ENCODE measurements around the gene EEF2. TPM values are rescaled to one million over a fixed set of nuclear protein-coding genes. Genes with fewer than 3 reads are reported as not detected.
A peak's percentile ranks its signal among the peaks of the same experiment; 100 is the strongest.

Gene EEF2
- total RNA-seq, 4 donors from 2014 or later, result 1,210 to 2,054 (median 1,565) TPM

GRCh38 chr19:4018140-4018613 lies 32.9 kb upstream of the EEF2 start:
- Histone ChIP-seq H3K9me3 (no peaks in the 10 kb centered on the region), H3K4me3 (no peak overlapping the region), H3K36me3 (peaks cover 13 to 66% (median 15%) of the 10 kb centered on the region in 3 donors), H3K27me3 (no peaks in the 10 kb centered on the region), H3K4me1 (peaks cover 4 to 52% (median 12%) of the 10 kb centered on the region in 3 donors), H3K27ac (no peak overlapping the region)
- intact Hi-C loops (cut with DNase I), result no loop called here
- no peak for DNase-seq
- 92% methylated on average over 13 to 15 of the region's 22 CpGs for WGBS, 2 donors
- no peak for TF ChIP-seq POLR2A (IDR thresholded peaks at IDR 0.05)
- TF ChIP-seq, protein P1, sequence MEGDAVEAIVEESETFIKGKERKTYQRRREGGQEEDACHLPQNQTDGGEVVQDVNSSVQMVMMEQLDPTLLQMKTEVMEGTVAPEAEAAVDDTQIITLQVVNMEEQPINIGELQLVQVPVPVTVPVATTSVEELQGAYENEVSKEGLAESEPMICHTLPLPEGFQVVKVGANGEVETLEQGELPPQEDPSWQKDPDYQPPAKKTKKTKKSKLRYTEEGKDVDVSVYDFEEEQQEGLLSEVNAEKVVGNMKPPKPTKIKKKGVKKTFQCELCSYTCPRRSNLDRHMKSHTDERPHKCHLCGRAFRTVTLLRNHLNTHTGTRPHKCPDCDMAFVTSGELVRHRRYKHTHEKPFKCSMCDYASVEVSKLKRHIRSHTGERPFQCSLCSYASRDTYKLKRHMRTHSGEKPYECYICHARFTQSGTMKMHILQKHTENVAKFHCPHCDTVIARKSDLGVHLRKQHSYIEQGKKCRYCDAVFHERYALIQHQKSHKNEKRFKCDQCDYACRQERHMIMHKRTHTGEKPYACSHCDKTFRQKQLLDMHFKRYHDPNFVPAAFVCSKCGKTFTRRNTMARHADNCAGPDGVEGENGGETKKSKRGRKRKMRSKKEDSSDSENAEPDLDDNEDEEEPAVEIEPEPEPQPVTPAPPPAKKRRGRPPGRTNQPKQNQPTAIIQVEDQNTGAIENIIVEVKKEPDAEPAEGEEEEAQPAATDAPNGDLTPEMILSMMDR (IDR thresholded peaks at IDR 0.05), result no peak

DNA sequence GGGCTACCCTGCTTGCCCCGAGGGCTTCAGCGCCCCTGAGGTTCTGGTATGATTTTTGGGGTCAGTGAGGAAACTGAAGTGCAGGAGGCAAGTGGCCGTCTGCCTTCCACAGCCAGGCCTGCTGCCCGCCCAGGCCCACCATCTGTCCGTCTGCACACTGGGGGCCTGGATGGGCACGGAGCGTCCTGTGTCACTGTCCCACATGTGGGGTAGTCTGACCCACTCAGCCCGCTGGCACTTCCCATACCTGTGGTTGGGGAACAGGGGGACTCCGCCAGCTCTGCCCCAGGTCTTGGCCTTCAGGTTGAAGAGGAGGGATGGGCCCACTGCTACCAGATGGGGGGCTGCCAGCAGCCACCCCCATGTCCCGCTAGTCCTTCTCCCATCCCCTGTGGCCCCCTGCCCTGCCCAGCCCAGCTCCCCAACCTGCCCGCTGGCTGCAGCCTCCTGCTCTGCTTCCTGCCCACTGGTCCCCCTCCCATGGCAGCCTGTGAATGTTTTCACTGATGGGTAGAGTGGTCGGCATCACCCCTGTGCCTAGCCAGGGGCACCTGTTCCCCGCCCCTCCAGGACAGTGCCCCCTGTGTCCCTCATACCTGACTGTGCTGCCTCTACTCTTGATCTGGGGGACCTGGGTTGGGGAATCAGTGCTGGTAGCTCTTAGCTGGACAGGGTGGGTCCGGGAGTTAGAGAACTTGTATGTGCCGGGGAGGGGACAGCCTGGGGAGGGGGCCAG lies 31.8 kb upstream of the EEF2 start:
- intact Hi-C loops (cut with DNase I), result no loop called here
- 86 to 91% methylated on average over 6 to 9 of the region's 15 CpGs for WGBS, 2 donors
- H3K27me3 ChIP-seq, result no peaks in the 10 kb centered on the region
- H3K4me3 ChIP-seq, result no peak overlapping the region
- peaks cover 4 to 54% (median 12%) of the 10 kb centered on the region in 3 donors for H3K4me1 ChIP-seq
- H3K9me3 ChIP-seq, result no peaks in the 10 kb centered on the region
- H3K36me3 ChIP-seq, result peaks cover 18 to 77% (median 22%) of the 10 kb centered on the region in 3 donors
- DNase-seq, result no peak
- TF ChIP-seq POLR2A (IDR thresholded peaks at IDR 0.05), result no peak
- TF ChIP-seq, protein P1 (IDR thresholded peaks at IDR 0.05), result no peak
- no peak overlapping the region for H3K27ac ChIP-seq

GRCh38 chr19:4016486-4016885 lies 31.2 kb upstream of the EEF2 start:
- 89 to 92% methylated on average over 8 to 9 of the region's 12 CpGs for WGBS, 2 donors
- intact Hi-C loops (cut with DNase I), result no loop called here
- H3K4me1 ChIP-seq, result peaks cover 4 to 56% (median 12%) of the 10 kb centered on the region in 3 donors
- H3K36me3 ChIP-seq, result peaks cover 18 to 78% (median 22%) of the 10 kb centered on the region in 3 donors
- H3K4me3 ChIP-seq, result no peak overlapping the region
- no peaks in the 10 kb centered on the region for H3K9me3 ChIP-seq
- no peaks in the 10 kb centered on the region for H3K27me3 ChIP-seq
- DNase-seq, result no peak
- peak overlapping the region in 2 of 4 donors; percentile 51 to 54 for H3K27ac ChIP-seq
- TF ChIP-seq POLR2A (IDR thresholded peaks at IDR 0.05), result no peak
- TF ChIP-seq, protein P1 (IDR thresholded peaks at IDR 0.05), result no peak

DNA sequence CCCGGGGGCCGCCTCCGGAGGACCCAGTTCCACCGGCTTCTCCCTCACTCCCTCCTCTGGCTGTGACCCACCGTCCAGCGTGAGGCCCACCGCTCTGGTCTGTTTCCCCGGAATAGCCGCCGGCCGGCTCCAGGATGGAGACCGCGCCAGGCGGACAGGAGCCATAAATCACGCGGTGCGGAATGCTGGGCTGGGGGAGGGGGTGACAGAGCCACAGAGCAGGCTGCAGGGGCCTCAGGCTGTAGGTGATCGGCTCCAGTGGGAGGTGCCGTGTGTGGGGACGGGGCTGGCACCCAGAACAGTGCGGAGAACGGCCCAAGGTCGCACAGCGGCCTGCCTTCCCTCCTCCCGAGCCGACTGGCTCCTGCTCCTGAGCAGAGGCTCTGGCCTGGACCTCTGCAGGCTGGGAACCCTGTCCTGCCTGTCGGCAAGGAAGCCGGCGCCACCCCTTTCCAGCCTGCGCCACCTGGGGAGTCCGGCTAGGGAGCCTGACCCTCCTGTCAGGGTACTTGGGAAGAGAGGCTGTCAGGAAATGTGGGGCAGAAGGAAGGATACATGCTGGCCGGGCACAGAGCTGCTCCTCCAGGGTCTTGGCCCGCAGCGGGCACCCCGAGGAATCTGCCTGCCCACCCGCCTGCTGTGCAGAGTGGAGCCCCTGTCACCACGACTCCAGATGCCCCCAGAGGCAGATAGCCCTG lies 30.6 kb upstream of the EEF2 start:
- no peaks in the 10 kb centered on the region for H3K27me3 ChIP-seq
- H3K36me3 ChIP-seq, result peaks cover 18 to 82% (median 22%) of the 10 kb centered on the region in 3 donors
- TF ChIP-seq, protein P1 (IDR thresholded peaks at IDR 0.05), result no peak
- TF ChIP-seq POLR2A (IDR thresholded peaks at IDR 0.05), result no peak
- WGBS, 2 donors, result 47 to 80% methylated on average over 3 to 12 of the region's 37 CpGs
- H3K27ac ChIP-seq, result peak overlapping the region in 3 of 4 donors; percentile 25 to 54 (median 51)
- peak overlapping the region in 1 of 4 donors; percentile 28 for H3K4me3 ChIP-seq
- H3K4me1 ChIP-seq, result peaks cover 9 to 63% (median 13%) of the 10 kb centered on the region in 3 donors
- intact Hi-C loops (cut with DNase I), result no loop called here
- no peaks in the 10 kb centered on the region for H3K9me3 ChIP-seq
- DNase-seq, result no peak
